ENCODE data around the gene GRIA4.

GRIA4 gene

GRCh38 chr11:105738251-105738650 is 128.4 kb downstream of the GRIA4 start:
- Histone ChIP-seq H3K4me2 (ENCODE audit: low read length) (no peak overlapping the region), H4K20me1 (ENCODE audit: insufficient read depth, low read length) (no peaks in the 10 kb centered on the region), H3K4me1 (ENCODE audit: low read length) (no peaks in the 10 kb centered on the region), H3K9ac (ENCODE audit: low read length) (no peak overlapping the region), H3K79me2 (ENCODE audit: low read length) (no peaks in the 10 kb centered on the region), H3K9me3 (ENCODE audit: insufficient read depth, low read length) (no peaks in the 10 kb centered on the region), H3K27ac (ENCODE audit: low read length) (no peak overlapping the region), H3K36me3 (replicated peaks; ENCODE audit: low read depth, low read length) (no peaks in the 10 kb centered on the region), H2AFZ (ENCODE audit: low read depth, low read length) (no peak overlapping the region), H3K27me3 (ENCODE audit: low read depth, low read length) (no peaks in the 10 kb centered on the region), H3K4me3 (ENCODE audit: low read length) (no peak overlapping the region)
- TF ChIP-seq EZH2phosphoT487 (IDR thresholded peaks at IDR 0.05; ENCODE audit: low read depth): no peak
- TF ChIP-seq, protein P1, sequence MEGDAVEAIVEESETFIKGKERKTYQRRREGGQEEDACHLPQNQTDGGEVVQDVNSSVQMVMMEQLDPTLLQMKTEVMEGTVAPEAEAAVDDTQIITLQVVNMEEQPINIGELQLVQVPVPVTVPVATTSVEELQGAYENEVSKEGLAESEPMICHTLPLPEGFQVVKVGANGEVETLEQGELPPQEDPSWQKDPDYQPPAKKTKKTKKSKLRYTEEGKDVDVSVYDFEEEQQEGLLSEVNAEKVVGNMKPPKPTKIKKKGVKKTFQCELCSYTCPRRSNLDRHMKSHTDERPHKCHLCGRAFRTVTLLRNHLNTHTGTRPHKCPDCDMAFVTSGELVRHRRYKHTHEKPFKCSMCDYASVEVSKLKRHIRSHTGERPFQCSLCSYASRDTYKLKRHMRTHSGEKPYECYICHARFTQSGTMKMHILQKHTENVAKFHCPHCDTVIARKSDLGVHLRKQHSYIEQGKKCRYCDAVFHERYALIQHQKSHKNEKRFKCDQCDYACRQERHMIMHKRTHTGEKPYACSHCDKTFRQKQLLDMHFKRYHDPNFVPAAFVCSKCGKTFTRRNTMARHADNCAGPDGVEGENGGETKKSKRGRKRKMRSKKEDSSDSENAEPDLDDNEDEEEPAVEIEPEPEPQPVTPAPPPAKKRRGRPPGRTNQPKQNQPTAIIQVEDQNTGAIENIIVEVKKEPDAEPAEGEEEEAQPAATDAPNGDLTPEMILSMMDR (IDR thresholded peaks at IDR 0.05; ENCODE audit: low read depth, low read length): no peak

DNA sequence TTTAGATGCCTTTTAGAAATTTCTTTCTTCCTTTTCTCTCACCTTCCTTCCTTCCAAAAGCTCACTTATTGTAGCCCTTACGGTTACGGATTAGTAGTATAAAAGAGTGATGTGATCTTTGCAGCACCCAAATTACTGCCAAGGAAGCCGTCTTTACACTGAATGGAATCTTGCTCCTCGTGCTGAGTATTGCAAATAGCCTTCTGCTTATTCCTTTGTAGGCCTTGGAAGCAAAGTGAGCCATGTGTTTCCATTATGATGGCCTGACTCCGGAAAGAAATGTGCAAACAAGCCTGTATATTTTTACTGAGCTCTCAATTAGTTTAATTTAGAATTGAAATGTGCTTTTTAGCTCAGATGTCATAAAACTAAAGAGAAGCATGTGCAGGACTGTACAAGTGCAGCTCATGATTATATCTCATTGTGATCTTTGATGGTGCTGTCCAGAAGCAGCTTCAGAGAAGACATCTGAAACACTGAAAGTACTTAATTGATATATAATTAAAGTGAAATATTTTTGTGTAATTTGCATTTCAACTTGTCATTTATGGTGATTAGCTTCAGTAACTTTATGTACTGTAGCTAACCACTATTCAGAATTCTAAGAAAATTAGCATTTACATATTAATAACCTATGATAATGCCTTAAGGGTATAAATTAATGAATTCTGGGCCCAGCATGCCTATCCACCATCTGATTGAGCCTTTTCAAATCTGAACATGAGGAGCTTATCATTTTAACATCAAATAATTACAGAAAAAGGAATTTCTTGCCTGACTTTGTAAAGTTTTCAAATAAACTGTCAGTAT is 129.3 kb downstream of the GRIA4 start:
- H3K4me2 ChIP-seq (ENCODE audit: low read length): no peak overlapping the region
- no peaks in the 10 kb centered on the region for H3K27me3 ChIP-seq (ENCODE audit: low read depth, low read length)
- H3K27ac ChIP-seq (ENCODE audit: low read length): no peak overlapping the region
- H2AFZ ChIP-seq (ENCODE audit: low read depth, low read length): no peak overlapping the region
- no peaks in the 10 kb centered on the region for H4K20me1 ChIP-seq (ENCODE audit: insufficient read depth, low read length)
- H3K4me3 ChIP-seq (ENCODE audit: low read length): no peak overlapping the region
- TF ChIP-seq, protein P1 (IDR thresholded peaks at IDR 0.05; ENCODE audit: low read depth, low read length): no peak
- no peak for TF ChIP-seq EZH2phosphoT487 (IDR thresholded peaks at IDR 0.05; ENCODE audit: low read depth)
- no peaks in the 10 kb centered on the region for H3K4me1 ChIP-seq (ENCODE audit: low read length)
- H3K36me3 ChIP-seq (replicated peaks; ENCODE audit: low read depth, low read length): no peaks in the 10 kb centered on the region
- H3K9ac ChIP-seq (ENCODE audit: low read length): no peak overlapping the region
- H3K79me2 ChIP-seq (ENCODE audit: low read length): no peaks in the 10 kb centered on the region
- H3K9me3 ChIP-seq (ENCODE audit: insufficient read depth, low read length): no peaks in the 10 kb centered on the region

DNA sequence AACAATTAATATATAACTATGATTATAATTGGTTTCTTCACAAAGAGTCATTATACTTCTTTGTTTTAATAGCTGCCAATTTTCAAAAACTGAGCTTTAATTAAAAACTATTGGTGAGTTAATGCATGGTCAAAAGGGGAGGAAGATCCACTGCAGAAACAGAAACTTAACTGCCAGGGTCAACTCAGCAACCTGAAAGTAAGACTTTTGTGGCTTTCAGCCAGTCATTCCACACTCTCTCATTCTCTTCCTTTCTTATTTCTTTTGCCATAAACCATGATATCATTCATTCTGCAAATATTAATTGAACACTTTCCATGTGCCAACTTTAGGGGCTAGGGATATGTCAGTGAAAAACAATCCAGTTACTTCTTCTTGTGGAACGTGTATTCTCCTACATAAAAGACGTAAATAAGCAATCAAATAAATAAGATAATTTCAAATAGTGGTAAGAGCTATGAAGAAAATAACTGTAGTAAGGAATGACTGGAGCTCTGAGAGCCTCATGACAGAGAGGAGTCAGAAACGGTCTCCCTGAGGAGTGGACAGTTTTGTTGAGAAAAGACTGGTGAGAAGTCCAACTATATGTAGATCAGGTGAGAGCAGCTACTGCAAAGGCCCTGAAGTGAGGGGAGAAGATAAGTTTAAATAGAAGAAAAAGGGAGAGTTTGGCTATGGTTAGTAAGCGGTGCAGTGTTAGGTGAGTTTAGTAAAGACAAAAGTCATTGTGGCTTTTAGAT is 130.5 kb downstream of the GRIA4 start:
- no peak for TF ChIP-seq EZH2phosphoT487 (IDR thresholded peaks at IDR 0.05; ENCODE audit: low read depth)
- TF ChIP-seq, protein P1 (IDR thresholded peaks at IDR 0.05; ENCODE audit: low read depth, low read length): no peak
- no peaks in the 10 kb centered on the region for H3K27me3 ChIP-seq (ENCODE audit: low read depth, low read length)
- no peaks in the 10 kb centered on the region for H3K4me1 ChIP-seq (ENCODE audit: low read length)
- H3K4me3 ChIP-seq (ENCODE audit: low read length): no peak overlapping the region
- no peaks in the 10 kb centered on the region for H3K79me2 ChIP-seq (ENCODE audit: low read length)
- H2AFZ ChIP-seq (ENCODE audit: low read depth, low read length): no peak overlapping the region
- H3K27ac ChIP-seq (ENCODE audit: low read length): no peak overlapping the region
- H3K4me2 ChIP-seq (ENCODE audit: low read length): no peak overlapping the region
- H3K36me3 ChIP-seq (replicated peaks; ENCODE audit: low read depth, low read length): no peaks in the 10 kb centered on the region
- H3K9ac ChIP-seq (ENCODE audit: low read length): no peak overlapping the region
- H4K20me1 ChIP-seq (ENCODE audit: insufficient read depth, low read length): no peaks in the 10 kb centered on the region
- no peaks in the 10 kb centered on the region for H3K9me3 ChIP-seq (ENCODE audit: insufficient read depth, low read length)

- Histone ChIP-seq H3K79me2 (ENCODE audit: low read length) (no peaks in the 10 kb centered on the region), H3K4me3 (ENCODE audit: low read length) (no peak overlapping the region), H4K20me1 (ENCODE audit: insufficient read depth, low read length) (no peaks in the 10 kb centered on the region), H3K4me2 (ENCODE audit: low read length) (no peak overlapping the region), H3K27ac (ENCODE audit: low read length) (no peak overlapping the region), H2AFZ (ENCODE audit: low read depth, low read length) (no peak overlapping the region), H3K27me3 (ENCODE audit: low read depth, low read length) (no peaks in the 10 kb centered on the region), H3K9ac (ENCODE audit: low read length) (no peak overlapping the region), H3K9me3 (ENCODE audit: insufficient read depth, low read length) (no peaks in the 10 kb centered on the region), H3K4me1 (ENCODE audit: low read length) (no peaks in the 10 kb centered on the region), H3K36me3 (replicated peaks; ENCODE audit: low read depth, low read length) (no peaks in the 10 kb centered on the region)
- TF ChIP-seq EZH2phosphoT487 (IDR thresholded peaks at IDR 0.05; ENCODE audit: low read depth): no peak
- TF ChIP-seq, protein P1 (IDR thresholded peaks at IDR 0.05; ENCODE audit: low read depth, low read length): no peak
Observed at GRCh38 chr11:105741488-105742020, 131.7 kb downstream of the GRIA4 start.
